ENCODE results near the gene MYPOP.

DNA sequence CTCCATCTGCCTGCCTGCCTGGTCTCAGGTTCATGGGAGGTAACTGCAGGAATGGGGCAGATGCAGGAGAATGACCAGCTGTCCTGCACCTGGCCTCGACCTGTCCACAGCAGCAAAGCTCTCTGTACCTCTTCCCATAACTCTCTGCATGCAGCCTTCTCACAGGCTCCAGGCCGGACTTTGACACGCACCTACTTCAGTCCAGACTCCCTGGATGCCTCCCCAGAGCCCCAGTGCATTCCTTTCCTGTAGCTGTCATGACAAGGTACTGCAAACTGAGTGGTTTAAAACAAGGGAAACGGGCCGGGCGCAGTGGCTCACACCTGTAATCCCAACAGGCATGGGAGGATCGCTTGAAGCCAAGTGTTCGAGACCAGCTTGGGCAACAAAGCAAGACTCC is 8.9 kb upstream of the MYPOP start:
- TF ChIP-seq EZH2 (optimal IDR thresholded peaks at IDR 0.05; ENCODE audit: low read depth, low read length): no peak
- TF ChIP-seq, protein P1, sequence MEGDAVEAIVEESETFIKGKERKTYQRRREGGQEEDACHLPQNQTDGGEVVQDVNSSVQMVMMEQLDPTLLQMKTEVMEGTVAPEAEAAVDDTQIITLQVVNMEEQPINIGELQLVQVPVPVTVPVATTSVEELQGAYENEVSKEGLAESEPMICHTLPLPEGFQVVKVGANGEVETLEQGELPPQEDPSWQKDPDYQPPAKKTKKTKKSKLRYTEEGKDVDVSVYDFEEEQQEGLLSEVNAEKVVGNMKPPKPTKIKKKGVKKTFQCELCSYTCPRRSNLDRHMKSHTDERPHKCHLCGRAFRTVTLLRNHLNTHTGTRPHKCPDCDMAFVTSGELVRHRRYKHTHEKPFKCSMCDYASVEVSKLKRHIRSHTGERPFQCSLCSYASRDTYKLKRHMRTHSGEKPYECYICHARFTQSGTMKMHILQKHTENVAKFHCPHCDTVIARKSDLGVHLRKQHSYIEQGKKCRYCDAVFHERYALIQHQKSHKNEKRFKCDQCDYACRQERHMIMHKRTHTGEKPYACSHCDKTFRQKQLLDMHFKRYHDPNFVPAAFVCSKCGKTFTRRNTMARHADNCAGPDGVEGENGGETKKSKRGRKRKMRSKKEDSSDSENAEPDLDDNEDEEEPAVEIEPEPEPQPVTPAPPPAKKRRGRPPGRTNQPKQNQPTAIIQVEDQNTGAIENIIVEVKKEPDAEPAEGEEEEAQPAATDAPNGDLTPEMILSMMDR (IDR thresholded peaks at IDR 0.05; ENCODE audit: low read length): no peak
